ENCODE measurements around the gene DCST2. TPM values are rescaled to one million over a fixed set of nuclear protein-coding genes. Genes with fewer than 3 reads are reported as not detected.

The DCST2 gene
- polyA plus RNA-seq (0.76 and 1.8 TPM in 2 replicates), polyA minus RNA-seq (0.23 and 0.49 TPM in 2 replicates)

DNA sequence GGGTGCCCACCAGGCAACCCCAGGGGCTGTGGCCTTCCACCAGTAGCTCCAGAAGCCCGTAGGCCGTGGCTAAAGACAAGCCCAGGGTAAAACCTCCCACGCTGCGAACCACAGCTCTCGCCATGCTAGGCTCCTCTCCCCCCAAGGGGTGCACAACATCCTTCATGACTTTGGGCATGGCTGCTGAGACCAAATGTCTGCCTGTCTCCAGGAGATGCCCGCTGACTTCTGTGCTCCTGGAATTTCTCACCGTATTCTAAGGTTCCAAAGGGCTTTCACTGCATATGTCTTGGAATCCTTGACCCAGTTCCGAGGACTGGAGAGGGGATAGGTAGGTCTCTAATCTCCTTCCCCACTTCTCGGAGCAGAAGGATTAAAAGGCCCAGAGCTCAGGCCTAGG is at the start of gene DCST2, which contains the start of gene DCST1:
TSS of gene DCST2 (minus strand) at position 258 of the 400 bp plus-strand sequence. CDS start at position 178, 80 bp downstream.
TSS of gene DCST1 (plus strand) at position 301 of the 400 bp plus-strand sequence. CDS start 213 bp downstream, outside the sequence.
- Histone ChIP-seq H3K9me2 (ENCODE audit: insufficient read depth, low read length) (no peaks in the 10 kb centered on the region), H3F3A (ENCODE audit: insufficient read depth, low read length, poor library complexity, severe bottlenecking) (no peaks in the 10 kb centered on the region), H2AFZ (ENCODE audit: low read depth, low read length) (no peak within 1 kb of the TSS), H3K36me3 (ENCODE audit: insufficient read depth, low read length) (no peaks in the 10 kb centered on the region), H3K4me2 (ENCODE audit: low read length) (no peak within 1 kb of the TSS), H3K27ac (ENCODE audit: low read length) (no peak within 1 kb of the TSS), H3K9me3 (ENCODE audit: low read length) (no peaks in the 10 kb centered on the region), H4K20me1 (ENCODE audit: insufficient read depth) (no peaks in the 10 kb centered on the region), H3K4me3 (ENCODE audit: low read length) (no peak within 1 kb of the TSS), H3K79me2 (replicated peaks; ENCODE audit: insufficient read depth, low read length) (no peaks in the 10 kb centered on the region), H3K9ac (ENCODE audit: low read length) (no peak within 1 kb of the TSS), H3K27me3 (ENCODE audit: insufficient read depth, low read depth, low read length) (no peaks in the 10 kb centered on the region)
- TF ChIP-seq, protein P1, sequence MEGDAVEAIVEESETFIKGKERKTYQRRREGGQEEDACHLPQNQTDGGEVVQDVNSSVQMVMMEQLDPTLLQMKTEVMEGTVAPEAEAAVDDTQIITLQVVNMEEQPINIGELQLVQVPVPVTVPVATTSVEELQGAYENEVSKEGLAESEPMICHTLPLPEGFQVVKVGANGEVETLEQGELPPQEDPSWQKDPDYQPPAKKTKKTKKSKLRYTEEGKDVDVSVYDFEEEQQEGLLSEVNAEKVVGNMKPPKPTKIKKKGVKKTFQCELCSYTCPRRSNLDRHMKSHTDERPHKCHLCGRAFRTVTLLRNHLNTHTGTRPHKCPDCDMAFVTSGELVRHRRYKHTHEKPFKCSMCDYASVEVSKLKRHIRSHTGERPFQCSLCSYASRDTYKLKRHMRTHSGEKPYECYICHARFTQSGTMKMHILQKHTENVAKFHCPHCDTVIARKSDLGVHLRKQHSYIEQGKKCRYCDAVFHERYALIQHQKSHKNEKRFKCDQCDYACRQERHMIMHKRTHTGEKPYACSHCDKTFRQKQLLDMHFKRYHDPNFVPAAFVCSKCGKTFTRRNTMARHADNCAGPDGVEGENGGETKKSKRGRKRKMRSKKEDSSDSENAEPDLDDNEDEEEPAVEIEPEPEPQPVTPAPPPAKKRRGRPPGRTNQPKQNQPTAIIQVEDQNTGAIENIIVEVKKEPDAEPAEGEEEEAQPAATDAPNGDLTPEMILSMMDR (IDR thresholded peaks at IDR 0.05; ENCODE audit: poor library complexity, severe bottlenecking) = no peak
- TF ChIP-seq MXI1 (conservative IDR thresholded peaks at IDR 0.05; ENCODE audit: poor library complexity, severe bottlenecking) = no peak
- no peak for TF ChIP-seq RAD21 (conservative IDR thresholded peaks at IDR 0.05)
- no peak for TF ChIP-seq SMC3 (conservative IDR thresholded peaks at IDR 0.05; ENCODE audit: poor library complexity)
- TF ChIP-seq EZH2 (IDR thresholded peaks at IDR 0.05; ENCODE audit: borderline replicate concordance, insufficient read depth, low read length, poor library complexity, severe bottlenecking) = no peak
- TF ChIP-seq TAF1 (IDR thresholded peaks at IDR 0.05; ENCODE audit: low read depth) = no peak
- TF ChIP-seq, protein P2, sequence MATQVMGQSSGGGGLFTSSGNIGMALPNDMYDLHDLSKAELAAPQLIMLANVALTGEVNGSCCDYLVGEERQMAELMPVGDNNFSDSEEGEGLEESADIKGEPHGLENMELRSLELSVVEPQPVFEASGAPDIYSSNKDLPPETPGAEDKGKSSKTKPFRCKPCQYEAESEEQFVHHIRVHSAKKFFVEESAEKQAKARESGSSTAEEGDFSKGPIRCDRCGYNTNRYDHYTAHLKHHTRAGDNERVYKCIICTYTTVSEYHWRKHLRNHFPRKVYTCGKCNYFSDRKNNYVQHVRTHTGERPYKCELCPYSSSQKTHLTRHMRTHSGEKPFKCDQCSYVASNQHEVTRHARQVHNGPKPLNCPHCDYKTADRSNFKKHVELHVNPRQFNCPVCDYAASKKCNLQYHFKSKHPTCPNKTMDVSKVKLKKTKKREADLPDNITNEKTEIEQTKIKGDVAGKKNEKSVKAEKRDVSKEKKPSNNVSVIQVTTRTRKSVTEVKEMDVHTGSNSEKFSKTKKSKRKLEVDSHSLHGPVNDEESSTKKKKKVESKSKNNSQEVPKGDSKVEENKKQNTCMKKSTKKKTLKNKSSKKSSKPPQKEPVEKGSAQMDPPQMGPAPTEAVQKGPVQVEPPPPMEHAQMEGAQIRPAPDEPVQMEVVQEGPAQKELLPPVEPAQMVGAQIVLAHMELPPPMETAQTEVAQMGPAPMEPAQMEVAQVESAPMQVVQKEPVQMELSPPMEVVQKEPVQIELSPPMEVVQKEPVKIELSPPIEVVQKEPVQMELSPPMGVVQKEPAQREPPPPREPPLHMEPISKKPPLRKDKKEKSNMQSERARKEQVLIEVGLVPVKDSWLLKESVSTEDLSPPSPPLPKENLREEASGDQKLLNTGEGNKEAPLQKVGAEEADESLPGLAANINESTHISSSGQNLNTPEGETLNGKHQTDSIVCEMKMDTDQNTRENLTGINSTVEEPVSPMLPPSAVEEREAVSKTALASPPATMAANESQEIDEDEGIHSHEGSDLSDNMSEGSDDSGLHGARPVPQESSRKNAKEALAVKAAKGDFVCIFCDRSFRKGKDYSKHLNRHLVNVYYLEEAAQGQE (IDR thresholded peaks at IDR 0.05; ENCODE audit: borderline replicate concordance) = no peak
- no peak for TF ChIP-seq EP300 (conservative IDR thresholded peaks at IDR 0.05; ENCODE audit: poor library complexity, severe bottlenecking)
- no peak for TF ChIP-seq POLR2AphosphoS5 (IDR thresholded peaks at IDR 0.05)

DNA sequence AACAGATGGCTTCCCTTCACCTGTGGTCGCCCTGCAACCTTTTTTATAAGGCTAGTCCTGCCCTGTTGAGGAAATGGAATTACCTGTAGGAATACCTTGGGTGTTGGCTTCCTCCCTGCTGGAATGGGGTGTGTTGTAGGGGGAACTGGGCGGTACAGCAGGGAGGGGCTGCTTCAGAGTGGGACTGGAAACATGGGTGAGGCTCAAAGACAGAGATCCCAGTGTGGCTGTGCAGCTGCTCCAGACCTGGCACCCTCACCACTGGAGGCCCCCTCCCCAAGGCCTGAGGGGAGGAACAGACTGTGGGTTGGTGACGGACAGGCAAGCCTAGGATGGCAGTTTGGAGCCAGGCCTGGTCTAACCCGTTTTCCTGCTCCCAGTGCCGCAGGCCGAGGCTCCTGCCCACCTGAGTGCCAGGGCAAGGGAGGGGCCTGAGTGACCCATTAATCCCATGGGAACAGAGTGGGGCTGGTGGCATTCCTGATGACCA is 49.5 kb upstream of the DCST2 start:
- Histone ChIP-seq H3K27me3 (ENCODE audit: insufficient read depth, low read depth, low read length) (no peaks in the 10 kb centered on the region), H3K9me2 (ENCODE audit: insufficient read depth, low read length) (no peaks in the 10 kb centered on the region)

More for the DNA sequence above, 49.5 kb upstream of the DCST2 start:
- Histone ChIP-seq H2AFZ (ENCODE audit: low read depth, low read length) (no peak overlapping the region), H3K79me2 (replicated peaks; ENCODE audit: insufficient read depth, low read length) (peaks cover 27% of the 10 kb centered on the region), H3K4me2 (ENCODE audit: low read length) (no peak overlapping the region), H3F3A (ENCODE audit: insufficient read depth, low read length, poor library complexity, severe bottlenecking) (peaks cover 7% of the 10 kb centered on the region), H3K27ac (ENCODE audit: low read length) (no peak overlapping the region), H3K36me3 (ENCODE audit: insufficient read depth, low read length) (no peaks in the 10 kb centered on the region), H3K4me3 (ENCODE audit: low read length) (peak overlapping the region; percentile 99), H3K9ac (ENCODE audit: low read length) (peak overlapping the region; percentile 44), H3K9me3 (ENCODE audit: low read length) (no peaks in the 10 kb centered on the region), H4K20me1 (ENCODE audit: insufficient read depth) (peaks cover 33% of the 10 kb centered on the region)
- TF ChIP-seq EP300 (conservative IDR thresholded peaks at IDR 0.05; ENCODE audit: poor library complexity, severe bottlenecking) (no peak), RAD21 (conservative IDR thresholded peaks at IDR 0.05) (no peak), POLR2AphosphoS5 (IDR thresholded peaks at IDR 0.05) (no peak), TAF1 (IDR thresholded peaks at IDR 0.05; ENCODE audit: low read depth) (no peak), EZH2 (IDR thresholded peaks at IDR 0.05; ENCODE audit: borderline replicate concordance, insufficient read depth, low read length, poor library complexity, severe bottlenecking) (no peak), SMC3 (conservative IDR thresholded peaks at IDR 0.05; ENCODE audit: poor library complexity) (no peak), MXI1 (conservative IDR thresholded peaks at IDR 0.05; ENCODE audit: poor library complexity, severe bottlenecking) (no peak)
- TF ChIP-seq, protein P1 (IDR thresholded peaks at IDR 0.05; ENCODE audit: poor library complexity, severe bottlenecking) = no peak
- TF ChIP-seq, protein P2 (IDR thresholded peaks at IDR 0.05; ENCODE audit: borderline replicate concordance) = no peak

All from neural cell (in vitro differentiated cells).